Smooth muscle cell of the brain vasculature (primary cell): ENCODE results near the gene USP40.

Experiments
- DNase-seq: peaks from one replicate; pipeline ENCODE4 v3.0.0-alpha.2; 2012; ENCODE audit warnings: low read depth, low spot score

The USP40 gene

GRCh38 chr2:233458826-233459225 is 107.8 kb downstream of the USP40 start:
- no peak for DNase-seq

- DNase-seq = no peak
These were observed 108.5 kb downstream of the USP40 start for GRCh38 chr2:233458031-233458610.

GRCh38 chr2:233457356-233457755 is 109.2 kb downstream of the USP40 start:
- no peak for DNase-seq

- DNase-seq = no peak
These were observed 109.6 kb downstream of the USP40 start for GRCh38 chr2:233456934-233457333.

- no peak for DNase-seq
These were observed 110.5 kb downstream of the USP40 start for GRCh38 chr2:233456111-233456510.

GRCh38 chr2:233455491-233455890 is 111.1 kb downstream of the USP40 start:
- DNase-seq = no peak

- DNase-seq = no peak
These were observed 111.6 kb downstream of the USP40 start for GRCh38 chr2:233455006-233455405.

- DNase-seq = no peak
These were observed 112.7 kb downstream of the USP40 start for GRCh38 chr2:233453916-233454315.

GRCh38 chr2:233453111-233453915 is 113.3 kb downstream of the USP40 start:
- DNase-seq = no peak

- no peak for DNase-seq
These were observed 114.6 kb downstream of the USP40 start for GRCh38 chr2:233451950-233452349.

- no peak for DNase-seq
These were observed 115.6 kb downstream of the USP40 start for GRCh38 chr2:233450864-233451575.

GRCh38 chr2:233449921-233450863 is 116.4 kb downstream of the USP40 start:
- DNase-seq = no peak

GRCh38 chr2:233449081-233449901 is 117.3 kb downstream of the USP40 start:
- peak; percentile 26 for DNase-seq

GRCh38 chr2:233448575-233448974 is 118.0 kb downstream of the USP40 start:
- DNase-seq = no peak

- no peak for DNase-seq
These were observed 118.4 kb downstream of the USP40 start for GRCh38 chr2:233448220-233448559.

GRCh38 chr2:233447506-233448219 is 118.9 kb downstream of the USP40 start:
- no peak for DNase-seq

GRCh38 chr2:233446606-233447305 is 119.8 kb downstream of the USP40 start:
- no peak for DNase-seq

- no peak for DNase-seq
These were observed 120.5 kb downstream of the USP40 start for GRCh38 chr2:233446121-233446520.

- no peak for DNase-seq
These were observed 121.3 kb downstream of the USP40 start for GRCh38 chr2:233445152-233445830.
